Measurements from ENCODE around the gene TPD52L2.
"Not testable (repeated sequence)": the region's sequence is repeated elsewhere in the genome, so short reads cannot be mapped to it uniquely, and the experiment has no call there.

TPD52L2 gene

GRCh38 chr20:63895952-63896263 lies 30.8 kb downstream of the TPD52L2 start:
- no peak for DNase-seq (ENCODE audit: low read depth)

GRCh38 chr20:63896264-63897105 lies 31.4 kb downstream of the TPD52L2 start:
- DNase-seq (ENCODE audit: low read depth): no peak

- no peak for DNase-seq (ENCODE audit: low read depth)
Observed at GRCh38 chr20:63897978-63898561, 33.0 kb downstream of the TPD52L2 start.

- no peak for DNase-seq (ENCODE audit: low read depth)
Observed at GRCh38 chr20:63898882-63899558, 34.0 kb downstream of the TPD52L2 start.

GRCh38 chr20:63900413-63900812 lies 35.3 kb downstream of the TPD52L2 start:
- DNase-seq (ENCODE audit: low read depth): no peak

- DNase-seq (ENCODE audit: low read depth): no peak
Observed at GRCh38 chr20:63903796-63904561, 38.9 kb downstream of the TPD52L2 start.

GRCh38 chr20:63908008-63908682 lies 43.1 kb downstream of the TPD52L2 start:
- no peak for DNase-seq (ENCODE audit: low read depth)

- DNase-seq (ENCODE audit: low read depth): no peak
Observed at GRCh38 chr20:63911176-63911575, 46.1 kb downstream of the TPD52L2 start.

GRCh38 chr20:63913768-63914167 lies 48.7 kb downstream of the TPD52L2 start:
- no peak for DNase-seq (ENCODE audit: low read depth)

- no peak for DNase-seq (ENCODE audit: low read depth)
Observed at GRCh38 chr20:63915471-63915870, 50.4 kb downstream of the TPD52L2 start.

- not testable (repeated sequence) for DNase-seq (ENCODE audit: low read depth)
Observed at GRCh38 chr20:63916371-63916939, 51.4 kb downstream of the TPD52L2 start.

- DNase-seq (ENCODE audit: low read depth): no peak
Observed at GRCh38 chr20:63917811-63918210, 52.7 kb downstream of the TPD52L2 start.

GRCh38 chr20:63919130-63919529 lies 54.1 kb downstream of the TPD52L2 start:
- DNase-seq (ENCODE audit: low read depth): no peak

GRCh38 chr20:63920226-63920625 lies 55.2 kb downstream of the TPD52L2 start:
- no peak for DNase-seq (ENCODE audit: low read depth)

- no peak for DNase-seq (ENCODE audit: low read depth)
Observed at GRCh38 chr20:63923651-63924050, 58.6 kb downstream of the TPD52L2 start.

- no peak for DNase-seq (ENCODE audit: low read depth)
Observed at GRCh38 chr20:63924241-63924640, 59.2 kb downstream of the TPD52L2 start.

GRCh38 chr20:63926298-63926697 lies 61.2 kb downstream of the TPD52L2 start:
- no peak for DNase-seq (ENCODE audit: low read depth)

GRCh38 chr20:63929071-63929470 lies 64.0 kb downstream of the TPD52L2 start:
- no peak for DNase-seq (ENCODE audit: low read depth)

- DNase-seq (ENCODE audit: low read depth): not testable (repeated sequence)
Observed at GRCh38 chr20:63929473-63929883, 64.4 kb downstream of the TPD52L2 start.

- no peak for DNase-seq (ENCODE audit: low read depth)
Observed at GRCh38 chr20:63930971-63931553, 66.0 kb downstream of the TPD52L2 start.

- no peak for DNase-seq (ENCODE audit: low read depth)
Observed at GRCh38 chr20:63931735-63932134, 66.7 kb downstream of the TPD52L2 start.
